A549 treated with AZD9567 at 1 μM for 4 hours (cell line): Measurements from ENCODE around the gene SUB1. TPM values are rescaled to one million over a fixed set of nuclear protein-coding genes. Genes with fewer than 3 reads are reported as not detected.

Experiments used
- total RNA-seq: library from RNA; stranded (reverse); fragments of 200-300 nt; extraction: Qiagen RNA extraction; gene quantifications from 5 replicates; pipeline ENCODE4 v1.2.3, GENCODE V29; 2022; ENCODE audit not compliant: insufficient read depth

Gene SUB1
- total RNA-seq: 124 to 274 TPM (median 260 TPM) in 5 replicates

GRCh38 chr5:32585446-32586275 lies at the start of gene SUB1:
TSS of gene SUB1 (plus strand) at chr5:32585557. CDS start at chr5:32588513, 2,956 bp downstream.

Other genes starting within 250 kb of the SUB1 start
- gene ZFR, start 140.8 kb upstream of the SUB1 start, total RNA-seq: 57.2 to 92.6 TPM (median 64.3 TPM) in 5 replicates
- 12.8 to 16.5 TPM (median 15.6 TPM) in 5 replicates for gene NPR3, start 125.8 kb downstream of the SUB1 start, total RNA-seq